Activated CD4-positive, alpha-beta T cell treated with anti-CD3 and anti-CD28 coated beads for 24 hours (primary cell): ENCODE measurements around the gene KIAA1755.

Experiments used
- DNase-seq, 2 donors: peaks; one replicate each; pipeline ENCODE4 v3.0.0-alpha.2; 2020; ENCODE audit warnings: low read depth in 2 of 2

The KIAA1755 gene

DNA sequence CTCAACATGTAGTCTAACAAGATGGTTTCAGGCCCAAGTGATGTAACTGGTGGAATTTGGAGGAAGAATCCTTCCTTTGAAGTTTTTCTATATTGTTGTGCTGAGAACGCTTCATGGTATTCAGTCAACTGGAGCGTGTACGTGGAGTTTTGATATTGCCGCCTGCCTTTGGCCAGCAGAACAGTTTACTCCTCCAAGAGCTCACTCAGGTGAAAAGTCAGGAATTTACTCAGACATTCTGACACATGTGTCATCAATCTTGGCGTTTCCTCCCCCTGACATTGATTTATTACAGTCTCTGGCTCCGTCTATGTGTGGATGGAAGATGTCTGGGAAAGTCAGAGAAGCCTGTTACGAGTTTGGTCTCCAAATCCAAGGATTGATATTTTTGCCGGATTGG lies 76.4 kb downstream of the KIAA1755 start:
- DNase-seq, result no peak

- DNase-seq, result no peak
Observed at GRCh38 chr20:38181971-38182370, 78.6 kb downstream of the KIAA1755 start.

- DNase-seq, result no peak
Observed at GRCh38 chr20:38181207-38181801, 79.2 kb downstream of the KIAA1755 start.

DNA sequence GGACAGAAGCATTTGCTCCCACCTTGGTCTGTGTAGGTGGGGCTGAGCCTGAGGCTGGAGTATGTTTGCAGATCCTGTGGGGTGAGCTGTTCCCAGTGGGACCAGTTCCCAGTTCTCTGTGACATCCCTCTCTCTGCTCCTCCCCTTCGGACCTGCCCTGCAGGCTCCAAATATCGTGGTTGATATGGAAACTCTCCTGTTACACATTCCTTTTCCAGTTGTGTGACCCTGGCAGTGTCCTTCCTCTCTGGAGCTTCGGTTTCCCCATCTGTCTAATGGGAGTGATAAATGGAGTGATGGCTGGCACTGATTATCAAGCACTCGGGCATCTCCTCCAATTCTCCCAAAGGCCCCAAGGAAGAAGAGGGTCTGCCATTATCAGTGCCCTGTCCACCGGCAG lies 79.8 kb downstream of the KIAA1755 start:
- DNase-seq, result no peak

DNA sequence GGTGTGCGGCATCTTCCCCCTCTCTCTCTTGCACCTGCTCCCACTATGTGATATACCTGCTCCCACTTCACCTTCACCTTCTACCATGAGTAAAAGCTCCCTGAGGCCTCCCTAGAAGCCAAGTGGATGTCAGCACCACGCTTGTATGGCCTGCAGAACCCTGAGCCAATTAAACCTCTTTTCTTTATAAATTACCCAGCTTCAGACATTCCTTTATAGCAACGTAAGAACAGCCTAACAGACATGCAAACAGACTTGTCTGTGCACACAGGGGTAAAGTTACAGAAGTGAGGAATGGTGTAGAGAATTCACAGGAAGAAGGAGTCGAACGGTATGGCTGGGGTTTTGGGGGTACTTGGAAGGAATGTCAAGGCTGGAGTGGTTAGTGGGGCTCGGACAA lies 80.7 kb downstream of the KIAA1755 start:
- DNase-seq, result no peak

- DNase-seq, result no peak
Observed at GRCh38 chr20:38178581-38178980, 82.0 kb downstream of the KIAA1755 start.

- no peak for DNase-seq
Observed at GRCh38 chr20:38178065-38178491, 82.5 kb downstream of the KIAA1755 start.

DNA sequence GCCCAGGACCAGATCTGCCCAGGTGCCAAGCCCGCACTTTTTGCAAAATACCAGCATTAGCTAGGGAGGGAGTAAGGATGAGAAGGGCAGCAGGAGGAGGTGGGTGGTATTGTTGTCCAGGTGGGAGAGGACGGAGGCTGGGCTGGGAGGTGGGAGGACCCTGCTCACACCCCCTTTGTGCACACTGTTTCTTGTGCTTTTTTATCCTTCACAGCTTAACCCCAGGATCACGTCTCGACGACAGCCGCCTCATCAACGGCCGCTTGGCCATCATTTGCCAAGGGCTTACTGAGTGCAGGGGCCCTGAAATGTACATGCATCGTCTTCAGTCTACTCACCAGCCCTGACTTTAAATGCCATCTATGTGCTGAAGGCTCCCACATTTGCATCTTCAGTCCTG lies 83.3 kb downstream of the KIAA1755 start:
- no peak for DNase-seq

DNA sequence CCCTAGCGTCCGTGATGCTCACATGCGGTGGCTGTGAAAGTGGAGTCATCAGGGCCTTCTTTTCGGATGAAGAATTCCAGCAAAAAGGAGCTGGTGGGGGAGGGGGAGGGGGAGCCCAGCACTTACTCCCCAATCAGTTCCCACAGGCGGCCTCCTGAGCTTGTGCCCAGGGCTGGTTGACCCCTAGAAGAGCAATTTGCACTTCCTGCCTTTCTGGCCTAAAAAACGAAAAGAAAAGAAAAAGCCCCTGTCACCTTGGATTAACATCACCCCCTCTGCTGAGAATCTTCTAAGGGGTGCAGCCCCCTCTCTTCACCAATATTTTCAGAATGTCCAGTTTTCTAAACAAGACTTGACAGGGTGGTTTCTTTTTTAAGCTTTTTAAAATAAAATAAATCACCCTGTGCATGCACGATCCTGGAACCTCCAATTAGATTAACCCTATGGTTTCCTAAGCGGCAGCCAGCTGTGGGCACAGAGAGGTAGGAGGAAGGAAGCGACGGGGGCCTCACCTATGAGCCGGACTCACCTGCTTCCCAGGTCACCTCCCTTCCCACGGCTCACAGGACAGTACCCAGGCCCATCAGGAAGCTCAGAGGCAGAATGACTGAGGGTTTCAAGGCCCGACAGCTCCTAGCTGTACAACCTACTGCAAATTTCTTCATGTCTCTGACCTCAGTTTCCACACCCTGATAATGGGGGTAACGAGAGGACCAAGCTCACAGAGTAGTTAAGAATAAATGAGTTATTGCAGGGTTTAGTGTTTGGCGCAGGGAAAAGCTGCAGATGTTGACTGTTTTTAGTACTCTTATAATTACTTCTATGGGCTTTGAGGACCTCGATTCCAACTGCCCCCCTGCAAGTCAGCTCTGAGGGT lies 85.0 kb downstream of the KIAA1755 start:
- no peak for DNase-seq

- DNase-seq, result no peak
Observed at GRCh38 chr20:38173237-38174156, 87.0 kb downstream of the KIAA1755 start.

DNA sequence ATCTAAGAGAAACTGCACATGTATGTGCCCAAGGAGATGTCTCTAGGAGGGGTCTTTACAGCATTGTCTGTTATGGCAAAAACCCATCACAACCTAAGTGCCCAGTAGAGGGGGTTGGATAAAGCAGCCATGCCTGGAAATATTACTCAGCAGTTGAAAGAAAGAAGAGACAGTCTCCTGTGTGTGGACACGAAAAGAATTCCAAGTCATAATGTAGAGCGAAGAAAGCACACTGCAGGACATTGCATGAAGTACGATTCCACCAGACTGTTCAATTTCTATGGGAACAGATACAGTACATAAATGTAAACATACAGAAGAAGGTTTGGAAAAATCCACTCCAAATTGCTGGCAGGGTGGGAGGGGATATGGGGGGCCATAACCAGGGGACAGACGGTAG lies 88.1 kb downstream of the KIAA1755 start:
- no peak for DNase-seq

GRCh38 chr20:38171675-38172043 lies 88.9 kb downstream of the KIAA1755 start:
- no peak for DNase-seq

- no peak for DNase-seq
Observed at GRCh38 chr20:38170826-38171674, 89.5 kb downstream of the KIAA1755 start.

DNA sequence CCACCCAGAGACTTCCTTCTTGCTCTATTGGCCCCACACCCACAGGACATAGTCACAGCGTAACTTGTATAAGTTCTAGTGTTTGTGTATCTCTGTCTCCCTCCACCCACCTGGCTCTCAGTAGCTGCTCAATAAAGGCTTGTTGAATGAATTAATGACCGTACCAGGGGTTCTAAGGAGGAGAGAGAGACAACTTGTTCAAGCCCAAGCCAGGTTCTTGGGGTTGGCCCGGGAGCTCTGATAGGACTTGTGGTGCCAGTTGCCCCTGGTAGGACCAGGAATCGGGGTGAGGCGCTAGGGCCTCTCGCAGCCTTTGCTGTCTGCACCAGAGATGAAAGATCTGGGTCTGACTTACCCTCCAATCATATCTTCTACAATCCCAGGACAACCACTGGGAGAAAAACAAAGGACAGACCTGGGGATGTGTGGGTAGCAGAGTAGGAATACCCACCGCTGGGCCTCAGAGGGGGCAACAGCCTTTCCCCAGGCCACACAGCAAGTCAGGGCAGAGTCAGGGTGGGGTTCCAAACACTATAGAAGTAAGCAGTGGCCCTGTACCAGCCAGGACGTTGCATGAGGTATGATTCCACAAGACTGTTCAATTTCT lies 90.2 kb downstream of the KIAA1755 start:
- DNase-seq, result no peak

- no peak for DNase-seq
Observed at GRCh38 chr20:38169636-38170193, 90.8 kb downstream of the KIAA1755 start.

DNA sequence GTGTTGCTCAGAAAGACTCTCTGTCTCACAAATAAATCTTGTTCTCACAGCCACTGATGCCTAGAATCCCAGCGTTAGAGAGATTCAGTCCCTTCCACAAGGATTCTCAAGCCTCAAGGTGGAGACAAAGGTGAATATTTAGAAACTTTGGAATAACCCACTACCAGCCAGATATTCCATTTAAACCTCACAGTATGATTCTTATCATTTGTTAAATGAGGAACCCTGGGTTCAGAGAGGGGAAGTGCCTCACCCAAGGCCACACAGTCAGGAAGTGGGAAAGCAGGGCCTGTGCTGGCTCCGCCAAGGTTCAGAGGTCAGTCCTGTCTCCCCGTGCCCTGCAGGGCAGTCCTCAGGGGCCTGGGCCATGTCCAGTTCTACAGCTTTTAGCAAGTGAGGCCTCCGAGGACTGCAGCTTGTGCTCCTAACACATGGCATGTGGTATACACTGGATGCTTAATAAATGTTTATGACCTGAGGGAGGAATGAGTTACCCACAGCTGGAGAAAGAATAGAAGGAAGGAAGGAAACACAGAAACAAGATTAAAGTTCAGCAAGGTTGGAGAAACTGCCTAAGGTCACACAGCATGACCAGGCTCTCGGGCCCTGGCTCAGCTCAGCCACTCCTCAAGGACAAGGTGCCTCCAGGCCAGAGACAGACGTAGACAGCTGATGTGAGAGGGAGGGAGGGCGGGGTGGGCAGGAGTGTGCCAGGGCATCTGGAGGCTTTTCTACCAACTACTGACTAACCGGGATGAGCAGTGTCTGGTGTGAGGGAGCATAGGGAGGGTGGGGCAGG lies 91.5 kb downstream of the KIAA1755 start:
- no peak for DNase-seq

DNA sequence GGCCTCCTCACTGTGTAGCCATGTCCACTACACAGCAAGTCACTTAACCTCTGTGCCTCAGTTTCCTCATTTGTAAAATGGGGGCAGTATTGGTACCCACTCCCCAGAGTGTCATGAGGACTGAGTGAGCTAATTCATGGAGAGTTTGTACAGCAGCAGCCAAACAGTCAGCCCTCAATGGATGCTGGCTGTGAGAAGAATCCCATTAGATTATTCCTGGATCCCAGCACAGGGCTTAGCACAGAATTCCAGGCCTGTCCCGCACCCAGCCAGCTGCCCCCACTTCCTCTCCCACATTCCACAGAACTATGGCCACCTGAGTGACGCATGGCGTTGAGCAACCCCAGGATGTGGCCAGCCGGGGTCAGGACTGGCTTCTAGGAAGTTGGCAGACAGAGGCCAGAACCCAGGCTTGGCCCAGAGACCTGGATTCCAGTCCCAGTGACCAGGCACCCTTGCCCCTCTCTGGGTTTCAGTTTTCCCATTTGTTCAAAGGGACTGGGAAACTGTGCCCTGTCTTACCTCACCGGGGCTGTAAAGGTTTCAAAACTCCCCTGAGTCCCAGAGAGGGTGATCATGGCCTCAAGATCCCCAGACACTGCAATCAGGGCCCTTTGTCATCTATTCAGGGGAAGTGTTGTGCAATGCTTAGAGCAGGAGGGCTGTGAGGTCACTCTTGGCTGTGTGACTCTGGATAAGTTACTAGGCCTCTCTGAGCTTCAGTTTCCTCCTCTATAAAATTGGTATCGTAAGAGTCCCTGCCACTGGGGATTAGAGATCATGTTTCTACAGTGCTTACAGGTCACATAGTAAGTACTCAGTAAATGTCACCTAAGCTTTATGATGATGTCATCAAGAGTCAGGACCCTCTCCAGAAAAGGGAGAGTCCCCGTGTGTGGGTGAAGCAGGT lies 92.4 kb downstream of the KIAA1755 start:
- no peak for DNase-seq

DNA sequence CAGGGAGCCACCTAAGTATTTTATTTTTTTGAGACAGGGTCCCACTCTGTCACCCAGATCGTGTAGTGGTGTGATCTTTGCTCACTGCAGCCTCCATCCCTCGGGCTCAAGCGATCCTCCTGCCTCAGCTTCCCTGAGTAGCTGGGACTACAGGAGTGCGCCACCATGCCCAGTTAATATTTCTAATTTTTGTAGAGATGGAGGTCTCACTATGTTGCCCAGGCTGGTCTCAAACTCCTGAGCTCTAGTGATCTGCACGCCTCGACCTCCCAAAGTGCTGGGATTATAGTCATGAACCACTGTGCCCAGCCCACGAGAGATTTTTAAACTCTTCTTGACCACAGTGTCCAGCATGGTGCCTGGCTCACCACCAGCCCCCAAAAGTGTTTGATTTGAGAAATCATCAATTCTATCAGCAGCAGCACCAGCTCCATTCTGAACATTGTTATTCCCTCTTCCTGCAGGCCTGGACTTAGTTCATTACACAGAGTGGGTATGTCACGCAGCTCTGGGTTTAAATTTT lies 93.1 kb downstream of the KIAA1755 start:
- no peak for DNase-seq
